ENCODE results near the gene RREB1. TPM values are rescaled to one million over a fixed set of nuclear protein-coding genes. Genes with fewer than 3 reads are reported as not detected.
A peak's percentile ranks its signal among the peaks of the same experiment; 100 is the strongest.

Gene RREB1
- total and polyA plus RNA-seq, 2 donors (not counting 3 experiments of a cell fraction or from before 2014, with no cell fraction given) = 3.7 to 33.0 TPM

- H3K79me2 ChIP-seq (ENCODE audit: control insufficient read depth, insufficient read depth, low read length) = no peaks in the 10 kb centered on the region
- dilution Hi-C loops (cut with MboI; ENCODE audit: extremely low pct_ligation_motif_present, low sequenced_read_pairs) = no loop called here
- H3K4me3 ChIP-seq (replicated peaks in 1 of 3; ENCODE audit: insufficient read depth in 1 of 3, low read depth in 1 of 3, low read length in 3 of 3) = no peak overlapping the region
- peaks cover 0 to 3% of the 10 kb centered on the region in 2 experiments for H3K27me3 ChIP-seq (ENCODE audit: control insufficient read depth in 2 of 2, insufficient read depth in 2 of 2, low read length in 2 of 2)
- DNase-seq (ENCODE audit: low read depth, low spot score) (peak; percentile 73), FAIRE-seq (peak; percentile 74)
- H3K36me3 ChIP-seq (ENCODE audit: control insufficient read depth in 2 of 2, extremely low read depth in 1 of 2, insufficient read depth in 2 of 2, low read length in 2 of 2) = no peaks in the 10 kb centered on the region
- TF ChIP-seq JUN (IDR thresholded peaks at IDR 0.05; ENCODE audit: borderline replicate concordance, insufficient read depth, insufficient read length, low read depth) = peak; percentile 7
- no peak for TF ChIP-seq POLR2AphosphoS5 (IDR thresholded peaks at IDR 0.05; ENCODE audit: insufficient read depth, low read depth, low read length)
- TF ChIP-seq GATA2 (IDR thresholded peaks at IDR 0.05; ENCODE audit: insufficient read depth, insufficient read length, low read depth, low read length) = no peak
- TF ChIP-seq FOS (IDR thresholded peaks at IDR 0.05; ENCODE audit: borderline replicate concordance, insufficient read depth, low read length) = peak; percentile 58
- H3K9me3 ChIP-seq (replicated peaks; ENCODE audit: control insufficient read depth, insufficient read depth, low read length) = no peaks in the 10 kb centered on the region
- intact Hi-C loops (cut with micrococcal nuclease) = no loop called here
- H2AFZ ChIP-seq (ENCODE audit: low read depth, low read length) = no peak overlapping the region
- ChIA-PET POLR2A (no interaction called here), CTCF (interaction anchor here (2.4 kb wide), 1 partner anchor 9 kb away, joined by 13 read pairs; no protein-coding TSS in a partner anchor)
- no TSS peak for BruUV-seq (replicated peaks)
- no peak overlapping the region for H3K9ac ChIP-seq (replicated peaks; ENCODE audit: extremely low read depth, insufficient read depth, low read length)
- H3K4me2 ChIP-seq (ENCODE audit: insufficient read depth, low read length) = no peak overlapping the region
- H3K27ac ChIP-seq (ENCODE audit: insufficient read depth, low read depth, low read length) = no peak overlapping the region
- H3K4me1 ChIP-seq (ENCODE audit: control insufficient read depth, extremely low read depth, insufficient read depth, low read length) = peaks cover 2% of the 10 kb centered on the region
- H4K20me1 ChIP-seq (replicated peaks; ENCODE audit: control insufficient read depth, extremely low read depth, insufficient read depth, low read length) = no peaks in the 10 kb centered on the region
- no peaks in the 10 kb centered on the region for H3K9me1 ChIP-seq (replicated peaks; ENCODE audit: control insufficient read depth, extremely low read depth, insufficient read depth, low read length)
Measured at GRCh38 chr6:7267466-7268091, 159.8 kb downstream of the RREB1 start.

- H3K9ac ChIP-seq (replicated peaks; ENCODE audit: extremely low read depth, insufficient read depth, low read length) = no peak overlapping the region
- peaks cover 2% of the 10 kb centered on the region for H3K4me1 ChIP-seq (ENCODE audit: control insufficient read depth, extremely low read depth, insufficient read depth, low read length)
- POLR2A ChIA-PET = no interaction called here
- H3K79me2 ChIP-seq (ENCODE audit: control insufficient read depth, insufficient read depth, low read length) = no peaks in the 10 kb centered on the region
- peaks cover 0 to 3% of the 10 kb centered on the region in 2 experiments for H3K27me3 ChIP-seq (ENCODE audit: control insufficient read depth in 2 of 2, insufficient read depth in 2 of 2, low read length in 2 of 2)
- dilution Hi-C loops (cut with MboI; ENCODE audit: extremely low pct_ligation_motif_present, low sequenced_read_pairs) (no loop called here), intact Hi-C loops (cut with micrococcal nuclease) (no loop called here)
- H3K36me3 ChIP-seq (ENCODE audit: control insufficient read depth in 2 of 2, extremely low read depth in 1 of 2, insufficient read depth in 2 of 2, low read length in 2 of 2) = no peaks in the 10 kb centered on the region
- H3K4me2 ChIP-seq (ENCODE audit: insufficient read depth, low read length) = no peak overlapping the region
- FAIRE-seq (no peak), DNase-seq (ENCODE audit: low read depth, low spot score) (no peak)
- TF ChIP-seq GATA2 (IDR thresholded peaks at IDR 0.05; ENCODE audit: insufficient read depth, insufficient read length, low read depth, low read length) (no peak), POLR2AphosphoS5 (IDR thresholded peaks at IDR 0.05; ENCODE audit: insufficient read depth, low read depth, low read length) (no peak), POLR2A (IDR thresholded peaks at IDR 0.05; ENCODE audit: low read depth, low read length) (no peak), CTCF (IDR thresholded peaks at IDR 0.05; ENCODE audit: extremely low read depth in 1 of 2, insufficient read depth in 1 of 2, low read depth in 1 of 2, low read length in 2 of 2) (no peak), MYC (IDR thresholded peaks at IDR 0.05; ENCODE audit: low read depth, low read length) (no peak), JUN (IDR thresholded peaks at IDR 0.05; ENCODE audit: borderline replicate concordance, insufficient read depth, insufficient read length, low read depth) (no peak), EZH2 (IDR thresholded peaks at IDR 0.05; ENCODE audit: borderline replicate concordance, low read depth, low read length, severe bottlenecking) (no peak), FOS (IDR thresholded peaks at IDR 0.05; ENCODE audit: borderline replicate concordance, insufficient read depth, low read length) (no peak), MAX (IDR thresholded peaks at IDR 0.05; ENCODE audit: insufficient read depth, insufficient read length) (no peak)
- CTCF ChIA-PET = no interaction called here
- no peak overlapping the region for H2AFZ ChIP-seq (ENCODE audit: low read depth, low read length)
- no peaks in the 10 kb centered on the region for H3K9me3 ChIP-seq (replicated peaks; ENCODE audit: control insufficient read depth, insufficient read depth, low read length)
- no peaks in the 10 kb centered on the region for H3K9me1 ChIP-seq (replicated peaks; ENCODE audit: control insufficient read depth, extremely low read depth, insufficient read depth, low read length)
- BruUV-seq (replicated peaks) = no TSS peak
- H3K4me3 ChIP-seq (replicated peaks in 1 of 3; ENCODE audit: insufficient read depth in 1 of 3, low read depth in 1 of 3, low read length in 3 of 3) = no peak overlapping the region
- no peaks in the 10 kb centered on the region for H4K20me1 ChIP-seq (replicated peaks; ENCODE audit: control insufficient read depth, extremely low read depth, insufficient read depth, low read length)
- H3K27ac ChIP-seq (ENCODE audit: insufficient read depth, low read depth, low read length) = no peak overlapping the region
Measured at GRCh38 chr6:7268362-7268761, 160.6 kb downstream of the RREB1 start.

Data from endothelial cell of umbilical vein (primary cell).